PFSK-1 (cell line): Measurements from ENCODE around the gene ADGRG3. TPM values are rescaled to one million over a fixed set of nuclear protein-coding genes. Genes with fewer than 3 reads are reported as not detected.

Source experiments
- FOXP2 ChIP-seq: optimal IDR thresholded peaks from 2 replicates; pipeline ENCODE3; 2011; ENCODE audit warnings: borderline replicate concordance, control low read depth, inconsistent platforms; ENCODE audit not compliant: insufficient read depth; ENCODE audit errors: extremely low read length, extremely low read depth
- POLR2AphosphoS5 ChIP-seq: IDR thresholded peaks from 2 replicates; pipeline ENCODE4 v1.6.1; 2012; ENCODE audit warnings: low read depth, mild to moderate bottlenecking, control low read depth, low read length, moderate library complexity
- REST ChIP-seq, 2 experiments: IDR thresholded peaks; 2 replicates each; pipeline versions ENCODE4 v1.6.1 to v1.8.0; 2011 to 2012; ENCODE audit warnings: low read depth in 2 of 2, low read length in 2 of 2, control low read depth in 1 of 2, inconsistent platforms in 1 of 2, mild to moderate bottlenecking in 1 of 2, moderate library complexity in 1 of 2; ENCODE audit not compliant: insufficient read depth in 1 of 2
- SIN3A ChIP-seq: IDR thresholded peaks from 2 replicates; pipeline ENCODE4 v1.6.1; 2012; ENCODE audit warnings: mild to moderate bottlenecking, low read length, moderate library complexity, borderline replicate concordance; ENCODE audit not compliant: insufficient read depth
- TAF1 ChIP-seq: IDR thresholded peaks from 2 replicates; pipeline ENCODE4 v1.6.1; 2012; ENCODE audit warnings: low read length, control low read depth, borderline replicate concordance; ENCODE audit not compliant: insufficient read depth
- polyA plus RNA-seq: library from polyadenylated mRNA; unstranded; fragments of >200 nt; gene quantifications from one replicate; pipeline ENCODE4 v1.2.1, GENCODE V29; 2012; ENCODE audit warnings: low read depth, missing spikeins; ENCODE audit not compliant: insufficient read length

Gene ADGRG3
- polyA plus RNA-seq: 4.4 TPM

GRCh38 chr16:57668263-57668571 lies at the start of gene ADGRG3:
TSS of gene ADGRG3 (plus strand) at chr16:57668306. CDS start at chr16:57668348, 42 bp downstream.
- TF ChIP-seq TAF1: no peak
- no peak for TF ChIP-seq SIN3A
- TF ChIP-seq POLR2AphosphoS5: no peak
- no peak for TF ChIP-seq FOXP2
- TF ChIP-seq REST (IDR thresholded peaks at IDR 0.05; ENCODE audit: insufficient read depth in 1 of 2, low read depth in 2 of 2, low read length in 2 of 2): no peak

- TF ChIP-seq FOXP2: no peak
- TF ChIP-seq SIN3A: no peak
- TF ChIP-seq TAF1: no peak
- TF ChIP-seq POLR2AphosphoS5: no peak
- no peak for TF ChIP-seq REST (IDR thresholded peaks at IDR 0.05; ENCODE audit: insufficient read depth in 1 of 2, low read depth in 2 of 2, low read length in 2 of 2)
These were observed 48.9 kb upstream of the ADGRG3 start for GRCh38 chr16:57619133-57619605.

- no peak for TF ChIP-seq POLR2AphosphoS5
- TF ChIP-seq TAF1: no peak
- TF ChIP-seq FOXP2: no peak
- TF ChIP-seq SIN3A: no peak
- no peak for TF ChIP-seq REST (IDR thresholded peaks at IDR 0.05; ENCODE audit: insufficient read depth in 1 of 2, low read depth in 2 of 2, low read length in 2 of 2)
These were observed 48.3 kb upstream of the ADGRG3 start for GRCh38 chr16:57619606-57620334.

- no peak for TF ChIP-seq SIN3A
- no peak for TF ChIP-seq POLR2AphosphoS5
- TF ChIP-seq FOXP2: no peak
- no peak for TF ChIP-seq REST (IDR thresholded peaks at IDR 0.05; ENCODE audit: insufficient read depth in 1 of 2, low read depth in 2 of 2, low read length in 2 of 2)
- TF ChIP-seq TAF1: no peak
These were observed 47.5 kb upstream of the ADGRG3 start for GRCh38 chr16:57620335-57621231.
